Prostate gland (tissue), 2 donors: ENCODE results near the gene PIK3CA. TPM values are rescaled to one million over a fixed set of nuclear protein-coding genes. Genes with fewer than 3 reads are reported as not detected.

ENCODE experiments used
- DNase-seq: peaks from one replicate; pipeline ENCODE4 v3.0.0-alpha.2; 2019; ENCODE audit warnings: low spot score
- H3K27ac ChIP-seq, 2 donors: fragments of 200-600 bp; sonication (generic); 2 replicates each; pipeline ENCODE4 v1.5.1; 2017 to 2019
- H3K27me3 ChIP-seq: fragments of 200-600 bp; sonication (generic); replicated peaks from 2 replicates; pipeline ENCODE4 v1.5.1; 2019; ENCODE audit not compliant: insufficient read depth
- H3K36me3 ChIP-seq, 2 donors: fragments of 200-600 bp; sonication (generic); 1 replicate in 1 of 2; 2 replicates in 1 of 2; pipeline versions ENCODE4 v1.5.1 to v1.8.1; 2017 to 2019
- H3K4me1 ChIP-seq: fragments of 200-600 bp; sonication (generic); replicated peaks from 2 replicates; pipeline ENCODE4 v1.5.1; 2019
- H3K4me3 ChIP-seq, 2 donors: fragments of 200-600 bp; sonication (generic); 2 replicates each; pipeline ENCODE4 v1.5.1; 2017 to 2019
- H3K9me3 ChIP-seq: fragments of 200-600 bp; sonication (generic); 2 replicates; pipeline ENCODE4 v1.5.1; 2017
- POLR2A ChIP-seq: fragments of 450-650 bp; IDR thresholded peaks from one replicate; pipeline ENCODE4 v1.6.1; 2016; ENCODE audit warnings: antibody characterized with exemption, mild to moderate bottlenecking
- POLR2AphosphoS5 ChIP-seq: sonication (generic); formaldehyde crosslinking; IDR thresholded peaks from one replicate; pipeline ENCODE4 v1.6.1; 2017; ENCODE audit warnings: antibody characterized with exemption
- WGBS: methylation state at CpG from one replicate; pipeline ENCODE4 v1.1.5; 2018; 5-methylcytosine and 5-hydroxymethylcytosine counted together
- intact Hi-C: fragments of 100-400 bp; cut with DNase I; formaldehyde crosslinking; loops from one replicate; pipeline ENCODE4 v1.14.2; 2022
- total RNA-seq, 2 donors: library from RNA; depleted of rRNA; stranded (reverse); fragments of >200 nt; gene quantifications; one replicate each; pipeline ENCODE4 v1.1.0, GENCODE V29; 2016
- TF ChIP-seq, protein P1 (sequence below), 4 experiments: fragments of 200-600 bp in 2 of 4; fragments of 450-650 bp in 2 of 4; sonication (generic) in 2 of 4; IDR thresholded peaks; 1 replicate in 3 of 4; 2 replicates in 1 of 4; pipeline ENCODE4 v1.5.1; 2016 to 2019; ENCODE audit warnings: antibody characterized with exemption in 4 of 4, mild to moderate bottlenecking in 2 of 4, moderate library complexity in 2 of 4

Gene PIK3CA
- total RNA-seq, 2 donors from 2014 or later, result 10.2 to 21.9 TPM

- 100% methylated on average over 1 of the region's 1 CpG for WGBS
- Histone ChIP-seq H3K4me3 (no peak overlapping the region), H3K4me1 (no peaks in the 10 kb centered on the region), H3K9me3 (no peaks in the 10 kb centered on the region), H3K36me3 (no peaks in the 10 kb centered on the region), H3K27ac (no peak overlapping the region), H3K27me3 (no peaks in the 10 kb centered on the region)
- intact Hi-C loops, result no loop called here
- no peak for DNase-seq
- TF ChIP-seq, protein P1, sequence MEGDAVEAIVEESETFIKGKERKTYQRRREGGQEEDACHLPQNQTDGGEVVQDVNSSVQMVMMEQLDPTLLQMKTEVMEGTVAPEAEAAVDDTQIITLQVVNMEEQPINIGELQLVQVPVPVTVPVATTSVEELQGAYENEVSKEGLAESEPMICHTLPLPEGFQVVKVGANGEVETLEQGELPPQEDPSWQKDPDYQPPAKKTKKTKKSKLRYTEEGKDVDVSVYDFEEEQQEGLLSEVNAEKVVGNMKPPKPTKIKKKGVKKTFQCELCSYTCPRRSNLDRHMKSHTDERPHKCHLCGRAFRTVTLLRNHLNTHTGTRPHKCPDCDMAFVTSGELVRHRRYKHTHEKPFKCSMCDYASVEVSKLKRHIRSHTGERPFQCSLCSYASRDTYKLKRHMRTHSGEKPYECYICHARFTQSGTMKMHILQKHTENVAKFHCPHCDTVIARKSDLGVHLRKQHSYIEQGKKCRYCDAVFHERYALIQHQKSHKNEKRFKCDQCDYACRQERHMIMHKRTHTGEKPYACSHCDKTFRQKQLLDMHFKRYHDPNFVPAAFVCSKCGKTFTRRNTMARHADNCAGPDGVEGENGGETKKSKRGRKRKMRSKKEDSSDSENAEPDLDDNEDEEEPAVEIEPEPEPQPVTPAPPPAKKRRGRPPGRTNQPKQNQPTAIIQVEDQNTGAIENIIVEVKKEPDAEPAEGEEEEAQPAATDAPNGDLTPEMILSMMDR (IDR thresholded peaks at IDR 0.05), result no peak
- TF ChIP-seq POLR2AphosphoS5 (no peak), POLR2A (no peak)
Observed at GRCh38 chr3:179278151-179278550, 130.0 kb downstream of the PIK3CA start.

- intact Hi-C loops, result no loop called here
- Histone ChIP-seq H3K9me3 (no peaks in the 10 kb centered on the region), H3K27me3 (no peaks in the 10 kb centered on the region), H3K36me3 (no peaks in the 10 kb centered on the region), H3K27ac (no peak overlapping the region), H3K4me3 (no peak overlapping the region), H3K4me1 (no peaks in the 10 kb centered on the region)
- WGBS, result 70% methylated on average over 4 of the region's 4 CpGs
- no peak for DNase-seq
- TF ChIP-seq, protein P1 (IDR thresholded peaks at IDR 0.05), result no peak
- TF ChIP-seq POLR2AphosphoS5 (no peak), POLR2A (no peak)
Observed at GRCh38 chr3:179278932-179279693, 131.0 kb downstream of the PIK3CA start.

GRCh38 chr3:179279837-179280236, 131.7 kb downstream of the PIK3CA start:
- Histone ChIP-seq H3K27me3 (no peaks in the 10 kb centered on the region), H3K4me3 (no peak overlapping the region), H3K27ac (no peak overlapping the region), H3K9me3 (no peaks in the 10 kb centered on the region), H3K4me1 (no peaks in the 10 kb centered on the region), H3K36me3 (no peaks in the 10 kb centered on the region)
- TF ChIP-seq POLR2A (no peak), POLR2AphosphoS5 (no peak)
- TF ChIP-seq, protein P1 (IDR thresholded peaks at IDR 0.05), result no peak
- intact Hi-C loops, result no loop called here
- no peak for DNase-seq
- 100% methylated on average over 1 of the region's 1 CpG for WGBS

DNA sequence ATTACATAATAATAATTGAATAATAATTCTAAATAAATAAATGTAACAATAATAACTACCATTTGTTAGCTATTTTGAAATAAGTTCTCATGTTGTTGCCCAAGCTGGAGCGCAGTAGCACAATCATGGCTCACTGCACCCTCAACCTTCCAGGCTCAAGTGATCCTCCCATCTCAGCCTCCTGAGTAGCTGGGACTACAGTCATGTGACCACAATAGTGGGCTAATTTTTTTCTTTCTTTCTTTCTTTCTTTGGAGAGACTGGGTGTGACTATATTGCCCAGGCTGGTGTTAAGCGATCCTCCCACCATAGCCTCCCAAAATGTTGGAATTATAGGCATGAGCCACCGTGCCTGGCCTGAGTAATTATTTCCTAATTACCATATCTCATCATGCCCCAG, 133.7 kb downstream of the PIK3CA start:
- no peak for DNase-seq
- Histone ChIP-seq H3K4me3 (no peak overlapping the region), H3K9me3 (no peaks in the 10 kb centered on the region), H3K27ac (no peak overlapping the region), H3K27me3 (no peaks in the 10 kb centered on the region), H3K4me1 (no peaks in the 10 kb centered on the region), H3K36me3 (no peaks in the 10 kb centered on the region)
- 83% methylated on average over 3 of the region's 3 CpGs for WGBS
- intact Hi-C loops, result no loop called here
- TF ChIP-seq, protein P1 (IDR thresholded peaks at IDR 0.05), result no peak
- TF ChIP-seq POLR2AphosphoS5 (no peak), POLR2A (no peak)

- Histone ChIP-seq H3K4me1 (no peaks in the 10 kb centered on the region), H3K4me3 (no peak overlapping the region), H3K36me3 (no peaks in the 10 kb centered on the region), H3K27ac (no peak overlapping the region), H3K9me3 (no peaks in the 10 kb centered on the region), H3K27me3 (no peaks in the 10 kb centered on the region)
- intact Hi-C loops, result no loop called here
- 72% methylated on average over 6 of the region's 6 CpGs for WGBS
- no peak for TF ChIP-seq POLR2A
- no peak for TF ChIP-seq POLR2AphosphoS5
- TF ChIP-seq, protein P1 (IDR thresholded peaks at IDR 0.05), result no peak
- DNase-seq, result no peak
Observed at GRCh38 chr3:179286331-179286730, 138.2 kb downstream of the PIK3CA start.
